Peyer's patch (tissue), 4 donors: Measurements from ENCODE around the gene RAP1A.

Experiments used
- POLR2A ChIP-seq, 2 donors: fragments of 450-650 bp; IDR thresholded peaks; one replicate each; pipeline ENCODE4 v1.5.1; 2017; ENCODE audit warnings: antibody characterized with exemption in 2 of 2, mild to moderate bottlenecking in 2 of 2, moderate library complexity in 2 of 2
- TF ChIP-seq, protein P1 (sequence below), 6 experiments: fragments of 450-650 bp in 4 of 6; fragments of 200-600 bp in 2 of 6; sonication (generic) in 1 of 6; IDR thresholded peaks; one replicate each; pipeline ENCODE4 v1.5.1; 2017 to 2019; ENCODE audit warnings: antibody characterized with exemption in 6 of 6, mild to moderate bottlenecking in 3 of 6, moderate library complexity in 1 of 6

DNA sequence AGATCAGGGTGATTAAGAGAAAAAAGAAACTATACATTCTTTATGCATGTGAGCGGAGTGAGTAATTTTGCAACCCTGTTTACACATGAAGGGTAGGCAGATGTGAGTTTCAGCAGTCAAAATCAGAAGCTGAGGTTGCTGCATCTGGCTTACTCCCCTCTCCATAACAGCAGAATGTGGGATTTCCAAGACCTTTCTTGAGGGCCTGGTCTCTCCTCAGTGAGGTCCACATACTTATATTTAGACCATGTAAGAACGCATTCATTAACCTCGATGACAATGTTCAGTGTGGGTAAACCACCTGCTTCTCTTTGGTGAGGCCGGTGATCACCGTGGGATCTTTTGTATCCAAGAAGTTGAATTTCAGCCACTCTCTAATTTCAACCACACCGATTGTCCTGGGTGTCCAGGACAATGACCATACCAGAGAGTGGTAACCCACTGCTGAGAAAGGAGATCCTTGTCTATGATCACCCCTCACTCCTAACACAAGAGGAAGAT lies 18.7 kb upstream of the RAP1A start:
- TF ChIP-seq, protein P1, sequence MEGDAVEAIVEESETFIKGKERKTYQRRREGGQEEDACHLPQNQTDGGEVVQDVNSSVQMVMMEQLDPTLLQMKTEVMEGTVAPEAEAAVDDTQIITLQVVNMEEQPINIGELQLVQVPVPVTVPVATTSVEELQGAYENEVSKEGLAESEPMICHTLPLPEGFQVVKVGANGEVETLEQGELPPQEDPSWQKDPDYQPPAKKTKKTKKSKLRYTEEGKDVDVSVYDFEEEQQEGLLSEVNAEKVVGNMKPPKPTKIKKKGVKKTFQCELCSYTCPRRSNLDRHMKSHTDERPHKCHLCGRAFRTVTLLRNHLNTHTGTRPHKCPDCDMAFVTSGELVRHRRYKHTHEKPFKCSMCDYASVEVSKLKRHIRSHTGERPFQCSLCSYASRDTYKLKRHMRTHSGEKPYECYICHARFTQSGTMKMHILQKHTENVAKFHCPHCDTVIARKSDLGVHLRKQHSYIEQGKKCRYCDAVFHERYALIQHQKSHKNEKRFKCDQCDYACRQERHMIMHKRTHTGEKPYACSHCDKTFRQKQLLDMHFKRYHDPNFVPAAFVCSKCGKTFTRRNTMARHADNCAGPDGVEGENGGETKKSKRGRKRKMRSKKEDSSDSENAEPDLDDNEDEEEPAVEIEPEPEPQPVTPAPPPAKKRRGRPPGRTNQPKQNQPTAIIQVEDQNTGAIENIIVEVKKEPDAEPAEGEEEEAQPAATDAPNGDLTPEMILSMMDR (IDR thresholded peaks at IDR 0.05) = no peak
- TF ChIP-seq POLR2A (IDR thresholded peaks at IDR 0.05) = no peak
